GM12892 (cell line): Measurements from ENCODE around the gene ANKRD13A. TPM values are rescaled to one million over a fixed set of nuclear protein-coding genes. Genes with fewer than 3 reads are reported as not detected.

ENCODE experiments used
- DNase-seq: peaks from one replicate; pipeline ENCODE4 v3.0.0; 2011; ENCODE audit not compliant: insufficient read length
- FAIRE-seq: peaks from 2 replicates; lab custom pipeline; 2011; peaks lifted over from hg19 to GRCh38; lab: Jason Lieb, UNC
- POLR2A ChIP-seq: IDR thresholded peaks from 2 replicates; pipeline ENCODE4 v1.6.1; 2011; ENCODE audit warnings: low read depth, low read length, control low read depth
- POLR2AphosphoS5 ChIP-seq: IDR thresholded peaks from 2 replicates; pipeline ENCODE4 v1.6.1; 2011; ENCODE audit warnings: low read depth, low read length, control low read depth
- TAF1 ChIP-seq: IDR thresholded peaks from 2 replicates; pipeline ENCODE4 v1.6.1; 2011; ENCODE audit warnings: low read depth, mild to moderate bottlenecking, control low read depth, low read length, borderline replicate concordance
- polyA plus RNA-seq: library from polyadenylated mRNA; unstranded; fragments of >200 nt; gene quantifications from one replicate; pipeline ENCODE4 v1.2.1, GENCODE V29; 2012; ENCODE audit warnings: missing spikeins, inconsistent platforms; ENCODE audit not compliant: missing spikeins

The ANKRD13A gene
- 57.1 TPM for polyA plus RNA-seq

- DNase-seq (peak; percentile 66), FAIRE-seq (peak; percentile 87)
- TF ChIP-seq POLR2AphosphoS5 (peak; percentile 94), TAF1 (peak; percentile 99), POLR2A (peak; percentile 98)
Measured at GRCh38 chr12:109998904-109999648, at the start of gene ANKRD13A. Gene ANKRD13A (plus strand): TSS chr12:109999430. CDS start chr12:109999689, 259 bp downstream.

DNA sequence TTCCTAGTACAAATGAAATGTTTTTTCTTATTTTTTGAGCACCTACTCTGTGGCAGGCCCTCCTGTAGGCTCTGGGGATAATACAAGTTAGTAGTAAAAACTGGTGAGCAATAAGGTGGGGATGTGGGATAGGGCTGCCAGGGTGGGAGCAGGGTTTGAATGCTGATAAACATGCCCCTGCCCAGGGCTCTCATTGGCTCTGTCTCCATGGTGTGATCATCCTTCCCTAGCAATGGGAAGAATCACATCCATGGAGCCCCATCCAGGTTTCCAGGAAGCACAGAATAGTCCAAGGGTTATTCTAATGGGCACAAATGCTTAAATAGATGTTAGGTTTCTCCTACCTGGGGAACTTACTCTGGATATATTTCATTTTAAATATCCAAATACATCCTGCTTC lies 48.6 kb upstream of the ANKRD13A start:
- TF ChIP-seq POLR2A: no peak
- TF ChIP-seq TAF1: no peak
- TF ChIP-seq POLR2AphosphoS5: no peak
- FAIRE-seq: no peak
- DNase-seq: no peak

GRCh38 chr12:109951136-109951535 lies 48.1 kb upstream of the ANKRD13A start:
- no peak for TF ChIP-seq TAF1
- TF ChIP-seq POLR2AphosphoS5: no peak
- TF ChIP-seq POLR2A: no peak
- FAIRE-seq: no peak

GRCh38 chr12:109951751-109952150 lies 47.5 kb upstream of the ANKRD13A start:
- no peak for TF ChIP-seq POLR2AphosphoS5
- TF ChIP-seq POLR2A: no peak
- TF ChIP-seq TAF1: no peak
- no peak for FAIRE-seq
- DNase-seq: no peak

More at GRCh38 chr12:109951136-109951535, 48.1 kb upstream of the ANKRD13A start:
- no peak for DNase-seq

GRCh38 chr12:109952160-109952858 lies 46.9 kb upstream of the ANKRD13A start:
- no peak for TF ChIP-seq POLR2AphosphoS5
- no peak for TF ChIP-seq TAF1
- no peak for TF ChIP-seq POLR2A
- no peak for FAIRE-seq
- no peak for DNase-seq

GRCh38 chr12:109952873-109953272 lies 46.4 kb upstream of the ANKRD13A start:
- TF ChIP-seq POLR2A (no peak), TAF1 (no peak), POLR2AphosphoS5 (no peak)
- DNase-seq (no peak), FAIRE-seq (no peak)

DNA sequence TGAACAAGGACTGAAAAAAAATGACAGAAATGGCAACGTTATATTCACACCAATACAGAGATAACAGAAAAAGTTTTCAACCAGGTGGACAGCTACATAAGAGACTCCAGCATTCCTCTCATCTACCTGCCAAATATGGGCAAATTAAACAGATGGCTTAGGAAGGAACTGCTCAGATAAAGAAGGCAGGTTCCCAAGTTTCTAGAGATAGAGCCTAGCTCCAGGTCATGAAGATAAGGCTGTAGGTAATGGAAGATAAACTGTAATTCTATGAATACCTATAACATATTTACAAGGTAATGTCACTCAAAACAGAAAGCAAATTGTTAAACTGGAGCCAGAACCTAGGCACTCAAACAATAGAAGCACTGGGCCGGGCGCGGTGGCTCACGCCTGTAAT lies 45.6 kb upstream of the ANKRD13A start:
- DNase-seq (no peak), FAIRE-seq (peak; percentile 27)
- no peak for TF ChIP-seq TAF1
- no peak for TF ChIP-seq POLR2AphosphoS5
- TF ChIP-seq POLR2A: no peak

GRCh38 chr12:109958374-109958773 lies 40.9 kb upstream of the ANKRD13A start:
- no peak for DNase-seq
- no peak for FAIRE-seq
- TF ChIP-seq TAF1: no peak
- no peak for TF ChIP-seq POLR2A
- no peak for TF ChIP-seq POLR2AphosphoS5

DNA sequence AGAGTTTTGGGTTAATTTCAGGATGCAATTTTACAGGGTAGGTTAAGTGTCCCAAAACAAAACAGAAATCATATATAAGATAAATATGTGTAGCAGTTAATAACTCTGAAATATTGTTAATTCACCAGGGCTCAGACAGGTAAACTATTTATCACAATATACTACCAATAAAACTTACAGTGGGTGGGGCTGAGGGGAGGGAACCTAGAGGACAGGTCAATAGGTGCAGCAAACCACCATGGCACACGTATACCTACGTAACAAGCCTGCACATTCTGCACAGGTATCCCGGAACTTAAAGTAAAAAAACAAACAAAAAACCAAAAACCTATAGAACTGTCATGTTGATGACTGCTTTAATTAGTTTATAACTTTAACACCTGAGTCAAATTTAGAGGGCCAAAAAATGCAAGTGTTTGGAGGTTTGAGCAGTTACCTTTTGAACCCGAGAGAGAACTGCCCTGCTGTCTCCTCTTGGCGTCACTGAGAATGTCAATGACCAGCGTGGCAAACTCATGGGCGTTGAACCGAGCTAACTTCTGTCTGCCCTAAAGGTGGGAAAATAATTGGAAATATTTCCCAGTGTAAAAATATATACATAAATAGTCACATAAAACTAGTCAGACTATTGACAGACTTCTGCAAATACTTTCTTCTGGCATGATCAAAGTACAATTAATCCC lies 39.7 kb upstream of the ANKRD13A start:
- TF ChIP-seq TAF1: no peak
- no peak for TF ChIP-seq POLR2A
- no peak for TF ChIP-seq POLR2AphosphoS5
- no peak for FAIRE-seq
- no peak for DNase-seq

DNA sequence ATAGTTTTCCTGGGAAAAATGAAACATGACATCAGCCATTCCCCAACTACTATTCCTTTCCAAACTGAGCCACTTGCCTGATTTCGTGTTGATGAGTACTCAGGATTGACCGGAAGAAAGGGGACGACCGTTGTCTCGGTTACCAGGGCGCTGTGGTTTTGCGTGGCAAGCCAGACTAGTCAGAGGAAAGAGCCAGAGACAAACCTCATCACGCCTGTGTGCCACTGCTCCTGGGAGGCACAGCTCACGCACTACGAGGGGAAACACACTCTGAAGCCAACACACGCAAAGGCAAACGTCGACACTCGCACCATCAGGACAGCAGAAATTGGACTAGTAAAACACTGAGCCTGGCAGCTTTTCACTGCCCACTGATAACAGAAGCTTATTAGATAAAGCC lies 38.0 kb upstream of the ANKRD13A start:
- FAIRE-seq: no peak
- no peak for TF ChIP-seq POLR2A
- no peak for TF ChIP-seq TAF1
- TF ChIP-seq POLR2AphosphoS5: no peak

DNA sequence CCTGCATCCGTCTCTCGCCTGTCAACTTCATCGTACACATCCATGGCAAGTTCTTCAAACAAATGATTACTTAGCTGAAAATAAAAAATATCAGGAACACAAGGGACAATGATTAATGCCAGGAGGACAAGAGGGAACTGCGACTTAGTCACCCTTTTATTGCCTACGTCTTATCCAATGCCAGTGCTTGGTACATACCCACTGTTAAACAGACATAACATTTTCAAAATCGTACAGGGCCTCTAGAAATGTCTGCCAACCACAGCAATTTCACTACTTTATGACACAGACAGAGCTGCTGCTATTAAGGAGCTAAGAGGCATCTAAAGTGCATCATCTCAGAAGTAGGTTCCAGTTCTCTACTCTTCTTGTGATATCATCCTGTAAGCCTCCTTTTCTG lies 37.6 kb upstream of the ANKRD13A start:
- DNase-seq (no peak), FAIRE-seq (no peak)
- TF ChIP-seq POLR2A (no peak), TAF1 (no peak), POLR2AphosphoS5 (no peak)

More for the DNA sequence above, 38.0 kb upstream of the ANKRD13A start:
- no peak for DNase-seq

DNA sequence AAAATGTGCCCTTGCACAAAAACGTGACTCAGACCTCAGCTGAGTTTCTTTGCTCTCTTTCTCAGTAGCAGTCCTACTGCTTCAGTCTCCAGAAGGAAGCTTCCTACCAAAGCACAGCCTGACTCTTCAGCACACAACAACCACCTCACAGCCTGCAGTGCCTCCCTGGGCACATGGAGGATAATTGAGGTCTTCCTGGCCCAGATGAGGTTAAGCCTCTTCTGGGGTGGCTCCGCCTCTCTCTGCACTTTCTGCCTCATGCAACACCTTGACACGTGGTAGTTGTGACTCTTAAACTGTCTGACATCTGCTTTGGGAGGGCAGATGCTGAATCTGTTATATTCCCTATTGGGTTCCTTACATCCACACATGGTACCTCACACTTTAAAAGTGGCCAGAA lies 36.8 kb upstream of the ANKRD13A start:
- DNase-seq: no peak
- no peak for TF ChIP-seq POLR2A
- no peak for TF ChIP-seq TAF1
- no peak for FAIRE-seq
